Measurements from ENCODE around the gene TSPYL2.
A peak's percentile ranks its signal among the peaks of the same experiment; 100 is the strongest.

TSPYL2 gene

DNA sequence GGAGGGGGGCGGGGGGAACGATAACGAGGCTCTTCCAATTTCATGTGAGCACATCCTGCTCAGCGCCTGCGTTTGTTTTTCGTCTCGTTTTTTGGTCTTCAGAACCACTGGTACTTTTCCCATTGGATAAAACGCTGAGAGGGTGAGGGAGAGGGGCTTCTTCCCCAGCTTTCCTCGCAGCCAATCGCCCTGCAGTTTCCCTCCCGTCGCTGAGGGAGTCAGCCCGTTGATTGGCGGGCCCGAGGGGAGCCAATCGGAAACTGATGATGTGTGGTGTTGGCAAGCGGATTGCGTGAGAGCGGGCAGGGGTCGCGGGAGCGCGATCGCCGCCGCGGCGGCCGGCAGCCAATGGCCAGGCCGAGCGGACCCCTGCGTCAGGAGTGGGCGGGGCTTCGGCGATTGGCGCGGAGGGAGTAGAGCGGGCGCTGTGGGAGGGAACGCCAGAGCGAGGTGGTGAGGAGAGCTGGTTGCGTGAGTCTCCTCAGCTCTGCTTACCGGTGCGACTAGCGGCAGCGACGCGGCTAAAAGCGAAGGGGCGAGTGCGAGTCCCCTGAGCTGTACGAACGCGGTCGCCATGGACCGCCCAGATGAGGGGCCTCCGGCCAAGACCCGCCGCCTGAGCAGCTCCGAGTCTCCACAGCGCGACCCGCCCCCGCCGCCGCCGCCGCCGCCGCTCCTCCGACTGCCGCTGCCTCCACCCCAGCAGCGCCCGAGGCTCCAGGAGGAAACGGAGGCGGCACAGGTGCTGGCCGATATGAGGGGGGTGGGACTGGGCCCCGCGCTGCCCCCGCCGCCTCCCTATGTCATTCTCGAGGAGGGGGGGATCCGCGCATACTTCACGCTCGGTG lies at the start of gene TSPYL2:
TSPYL2 (plus strand) TSS at position 443 of the 848 bp plus-strand sequence; CDS start at position 575, 132 bp downstream.
- Histone ChIP-seq H3K36me3 (ENCODE audit: control insufficient read depth, insufficient read depth, low read length) (peaks cover 18% of the 10 kb centered on the region), H3K4me1 (ENCODE audit: control insufficient read depth, insufficient read depth, low read length) (peaks cover 2% of the 10 kb centered on the region), H3K9me3 (ENCODE audit: control insufficient read depth, insufficient read depth, low read length) (no peaks in the 10 kb centered on the region), H3K27me3 (ENCODE audit: control insufficient read depth, insufficient read depth, low read length) (peaks cover 4% of the 10 kb centered on the region), H3K9ac (ENCODE audit: low read depth, low read length) (peak within 1 kb of the TSS; percentile 24), H3K4me3 (ENCODE audit: low read depth, low read length) (peak within 1 kb of the TSS; percentile 63)

DNA sequence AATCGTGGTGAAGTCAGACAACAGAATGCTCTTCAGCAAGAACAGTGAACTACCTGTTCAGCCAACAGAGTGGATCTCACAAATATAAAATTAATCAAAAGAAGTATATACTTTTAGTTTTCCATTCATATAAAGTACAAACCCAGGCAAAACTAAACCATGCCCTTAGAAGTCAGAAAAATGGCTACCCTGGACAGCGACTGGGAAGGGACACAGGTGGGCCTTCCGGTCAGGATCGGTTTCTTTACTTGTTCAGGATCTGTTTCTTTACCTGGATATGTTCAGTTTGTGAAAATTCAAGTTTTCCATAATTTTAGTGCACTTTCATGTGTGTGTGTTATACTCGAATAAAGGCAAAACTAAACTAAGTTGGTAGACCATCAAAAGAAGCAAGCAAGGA lies 46.0 kb upstream of the TSPYL2 start:
- H3K4me1 ChIP-seq (ENCODE audit: control insufficient read depth, insufficient read depth, low read length), result no peaks in the 10 kb centered on the region
- no peaks in the 10 kb centered on the region for H3K9me3 ChIP-seq (ENCODE audit: control insufficient read depth, insufficient read depth, low read length)
- no peak overlapping the region for H3K9ac ChIP-seq (ENCODE audit: low read depth, low read length)
- no peak overlapping the region for H3K4me3 ChIP-seq (ENCODE audit: low read depth, low read length)
- no peaks in the 10 kb centered on the region for H3K36me3 ChIP-seq (ENCODE audit: control insufficient read depth, insufficient read depth, low read length)
- no peaks in the 10 kb centered on the region for H3K27me3 ChIP-seq (ENCODE audit: control insufficient read depth, insufficient read depth, low read length)

DNA sequence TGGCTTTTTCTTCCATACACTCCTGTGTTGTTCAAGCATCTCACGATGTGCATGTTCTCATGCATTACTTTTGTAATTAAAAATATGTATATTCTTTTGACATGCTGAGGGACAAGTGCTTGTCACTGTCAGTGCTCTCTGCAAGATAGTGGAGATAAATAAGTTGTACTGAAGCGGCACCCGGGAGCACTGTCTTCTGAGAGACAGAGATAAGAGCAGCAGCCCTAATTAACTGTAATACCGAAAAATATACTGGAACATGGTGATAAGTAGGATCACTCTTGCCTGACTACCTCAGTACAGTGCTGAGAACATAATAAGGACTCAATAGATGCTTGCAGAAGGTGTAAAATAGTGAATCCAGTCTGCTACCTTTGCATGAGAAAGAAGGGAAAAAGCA lies 42.9 kb upstream of the TSPYL2 start:
- no peaks in the 10 kb centered on the region for H3K27me3 ChIP-seq (ENCODE audit: control insufficient read depth, insufficient read depth, low read length)
- H3K36me3 ChIP-seq (ENCODE audit: control insufficient read depth, insufficient read depth, low read length), result no peaks in the 10 kb centered on the region
- H3K4me1 ChIP-seq (ENCODE audit: control insufficient read depth, insufficient read depth, low read length), result no peaks in the 10 kb centered on the region
- H3K9ac ChIP-seq (ENCODE audit: low read depth, low read length), result no peak overlapping the region
- no peak overlapping the region for H3K4me3 ChIP-seq (ENCODE audit: low read depth, low read length)
- no peaks in the 10 kb centered on the region for H3K9me3 ChIP-seq (ENCODE audit: control insufficient read depth, insufficient read depth, low read length)

DNA sequence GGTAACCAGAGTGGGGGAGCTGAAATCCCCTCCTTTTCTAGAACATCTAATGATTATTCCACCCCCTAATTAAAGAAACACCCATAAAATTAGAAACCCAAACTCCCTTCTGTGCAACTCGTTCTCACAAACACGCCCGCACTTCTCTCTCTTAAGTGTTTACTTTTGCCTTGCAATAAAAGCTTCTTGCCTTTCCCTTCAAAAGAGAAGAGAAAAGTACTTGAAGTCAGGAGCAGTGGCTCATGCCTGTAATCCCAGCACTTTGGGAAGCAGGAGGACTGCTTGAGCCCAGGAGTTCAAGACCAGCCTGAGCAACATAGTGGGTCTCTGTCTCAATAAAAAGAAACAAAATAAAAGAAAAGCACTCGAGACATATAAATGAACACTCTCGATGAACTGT lies 37.2 kb upstream of the TSPYL2 start:
- H3K4me1 ChIP-seq (ENCODE audit: control insufficient read depth, insufficient read depth, low read length), result no peaks in the 10 kb centered on the region
- H3K36me3 ChIP-seq (ENCODE audit: control insufficient read depth, insufficient read depth, low read length), result no peaks in the 10 kb centered on the region
- no peak overlapping the region for H3K9ac ChIP-seq (ENCODE audit: low read depth, low read length)
- no peaks in the 10 kb centered on the region for H3K9me3 ChIP-seq (ENCODE audit: control insufficient read depth, insufficient read depth, low read length)
- no peak overlapping the region for H3K4me3 ChIP-seq (ENCODE audit: low read depth, low read length)
- H3K27me3 ChIP-seq (ENCODE audit: control insufficient read depth, insufficient read depth, low read length), result no peaks in the 10 kb centered on the region

DNA sequence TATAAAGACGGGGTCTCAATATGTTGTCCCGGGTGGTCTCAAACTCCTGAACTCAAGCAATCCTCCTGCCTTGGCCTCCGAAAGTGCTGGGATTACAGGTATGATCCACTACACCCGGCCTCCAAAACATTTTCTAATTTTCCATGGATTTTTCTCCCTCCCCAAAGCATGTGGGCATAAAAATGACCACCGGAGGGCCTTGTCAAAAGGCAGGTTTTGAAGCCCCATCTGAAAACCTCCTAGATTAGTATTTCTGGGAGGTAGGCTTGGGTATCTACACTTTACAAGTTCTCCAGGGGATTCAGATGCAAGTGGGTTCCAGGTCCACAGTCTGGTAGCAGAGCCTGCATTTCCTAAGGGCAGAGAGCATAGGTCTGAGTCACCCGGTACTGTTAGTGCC lies 34.9 kb upstream of the TSPYL2 start:
- Histone ChIP-seq H3K36me3 (ENCODE audit: control insufficient read depth, insufficient read depth, low read length) (no peaks in the 10 kb centered on the region), H3K4me1 (ENCODE audit: control insufficient read depth, insufficient read depth, low read length) (no peaks in the 10 kb centered on the region), H3K4me3 (ENCODE audit: low read depth, low read length) (no peak overlapping the region), H3K9me3 (ENCODE audit: control insufficient read depth, insufficient read depth, low read length) (no peaks in the 10 kb centered on the region), H3K9ac (ENCODE audit: low read depth, low read length) (no peak overlapping the region), H3K27me3 (ENCODE audit: control insufficient read depth, insufficient read depth, low read length) (no peaks in the 10 kb centered on the region)

DNA sequence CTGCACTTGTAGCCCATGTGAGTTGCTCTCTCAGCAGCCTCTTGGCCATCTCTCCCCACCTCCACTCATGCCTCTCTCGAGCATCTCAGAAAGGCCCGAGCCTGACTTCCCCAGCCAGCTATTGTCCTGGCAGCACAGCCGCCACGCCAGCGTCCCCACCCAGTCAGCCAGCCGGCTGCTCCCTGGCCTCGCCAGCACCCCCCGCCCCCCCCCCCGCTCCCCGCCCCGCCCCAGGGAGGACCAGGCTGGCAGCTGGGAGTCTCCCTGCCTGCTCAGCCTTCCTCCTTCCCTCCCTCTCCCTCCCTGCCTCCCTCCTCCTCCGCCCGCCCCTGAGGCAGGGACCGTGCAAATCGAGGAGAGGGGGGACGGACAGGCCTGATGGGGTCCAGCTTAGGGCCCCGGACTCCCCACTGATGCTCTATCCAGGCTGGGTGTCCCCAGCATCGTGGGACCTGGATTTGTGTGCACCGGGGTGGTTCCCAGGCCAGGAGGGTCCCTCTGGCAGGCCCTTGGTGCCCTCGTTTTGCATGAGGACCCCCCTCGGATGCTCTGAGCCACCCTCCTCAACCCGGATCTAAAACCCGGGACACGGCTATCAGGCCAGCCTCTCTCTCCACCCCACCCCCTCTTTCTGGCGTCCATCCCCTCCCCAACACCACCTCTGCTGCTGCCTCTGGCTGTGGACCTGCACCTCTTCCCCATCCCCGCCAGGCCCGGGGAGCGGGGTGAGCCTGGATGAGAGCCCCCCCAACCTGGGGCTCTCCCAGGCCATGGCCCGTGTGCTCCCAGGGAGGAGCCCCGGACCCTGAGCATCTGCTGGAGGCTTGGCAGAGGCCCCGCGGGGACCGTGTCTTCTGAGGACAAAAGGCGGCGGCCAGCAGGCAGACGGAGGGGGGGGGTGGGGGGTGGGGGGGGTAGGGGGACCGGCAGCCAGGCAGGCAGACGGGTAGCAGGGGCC lies 33.7 kb upstream of the TSPYL2 start, which contains the start of gene GPR173:
GPR173 (plus strand) TSS at position 621 of the 958 bp plus-strand sequence. CDS start 27,833 bp downstream, outside the sequence.
- Histone ChIP-seq H3K4me3 (ENCODE audit: low read depth, low read length) (peak within 1 kb of the TSS; percentile 70), H3K9ac (ENCODE audit: low read depth, low read length) (peak within 1 kb of the TSS; percentile 87), H3K36me3 (ENCODE audit: control insufficient read depth, insufficient read depth, low read length) (no peaks in the 10 kb centered on the region)

DNA sequence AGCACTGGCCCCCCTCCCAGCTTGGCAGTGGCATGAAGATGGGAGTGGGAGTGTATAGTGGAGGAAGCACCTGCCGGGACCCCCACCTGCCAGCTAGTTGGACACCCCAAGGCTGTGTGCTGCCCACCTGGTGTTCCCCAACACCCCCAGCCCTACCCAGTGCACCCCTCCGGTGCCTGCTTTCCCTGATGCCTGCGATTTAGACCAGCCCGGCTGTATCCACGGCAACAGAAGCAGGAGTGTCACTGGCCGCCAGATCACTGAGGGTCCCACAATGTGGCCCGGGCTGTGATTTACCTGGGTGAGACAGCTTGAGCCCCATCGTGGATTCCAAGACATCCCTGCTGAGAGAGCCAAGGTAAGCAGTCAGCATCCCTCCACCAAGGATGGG lies 33.0 kb upstream of the TSPYL2 start:
- Histone ChIP-seq H3K36me3 (ENCODE audit: control insufficient read depth, insufficient read depth, low read length) (no peaks in the 10 kb centered on the region), H3K9ac (ENCODE audit: low read depth, low read length) (no peak overlapping the region), H3K4me3 (ENCODE audit: low read depth, low read length) (peak overlapping the region; percentile 70), H3K4me1 (ENCODE audit: control insufficient read depth, insufficient read depth, low read length) (no peaks in the 10 kb centered on the region), H3K9me3 (ENCODE audit: control insufficient read depth, insufficient read depth, low read length) (no peaks in the 10 kb centered on the region), H3K27me3 (ENCODE audit: control insufficient read depth, insufficient read depth, low read length) (no peaks in the 10 kb centered on the region)

More for the DNA sequence above, 33.7 kb upstream of the TSPYL2 start, which contains the start of gene GPR173:
- Histone ChIP-seq H3K9me3 (ENCODE audit: control insufficient read depth, insufficient read depth, low read length) (no peaks in the 10 kb centered on the region), H3K27me3 (ENCODE audit: control insufficient read depth, insufficient read depth, low read length) (no peaks in the 10 kb centered on the region), H3K4me1 (ENCODE audit: control insufficient read depth, insufficient read depth, low read length) (no peaks in the 10 kb centered on the region)

DNA sequence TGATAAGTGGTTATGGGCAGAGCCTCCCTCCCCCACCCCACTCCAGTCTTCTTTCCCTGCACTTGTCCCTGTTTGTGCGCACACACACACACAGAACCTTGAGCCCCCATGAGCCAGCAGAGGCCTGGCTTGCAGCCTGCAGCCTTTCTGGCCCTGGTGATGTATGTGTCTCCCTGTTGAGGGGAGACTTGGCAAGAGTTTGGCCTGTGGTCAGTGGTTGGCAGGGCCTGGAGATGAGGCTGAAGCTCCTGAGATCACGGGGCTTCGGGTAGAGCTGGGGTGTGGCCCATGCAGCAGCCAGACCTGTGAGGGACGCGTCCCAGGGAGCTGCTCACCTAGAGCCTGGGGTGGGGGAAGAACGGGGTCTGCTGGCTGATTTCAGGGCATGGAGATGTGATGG lies 31.3 kb upstream of the TSPYL2 start:
- no peaks in the 10 kb centered on the region for H3K4me1 ChIP-seq (ENCODE audit: control insufficient read depth, insufficient read depth, low read length)
- H3K4me3 ChIP-seq (ENCODE audit: low read depth, low read length), result no peak overlapping the region
- H3K9me3 ChIP-seq (ENCODE audit: control insufficient read depth, insufficient read depth, low read length), result no peaks in the 10 kb centered on the region
- no peaks in the 10 kb centered on the region for H3K36me3 ChIP-seq (ENCODE audit: control insufficient read depth, insufficient read depth, low read length)
- no peak overlapping the region for H3K9ac ChIP-seq (ENCODE audit: low read depth, low read length)
- H3K27me3 ChIP-seq (ENCODE audit: control insufficient read depth, insufficient read depth, low read length), result no peaks in the 10 kb centered on the region

DNA sequence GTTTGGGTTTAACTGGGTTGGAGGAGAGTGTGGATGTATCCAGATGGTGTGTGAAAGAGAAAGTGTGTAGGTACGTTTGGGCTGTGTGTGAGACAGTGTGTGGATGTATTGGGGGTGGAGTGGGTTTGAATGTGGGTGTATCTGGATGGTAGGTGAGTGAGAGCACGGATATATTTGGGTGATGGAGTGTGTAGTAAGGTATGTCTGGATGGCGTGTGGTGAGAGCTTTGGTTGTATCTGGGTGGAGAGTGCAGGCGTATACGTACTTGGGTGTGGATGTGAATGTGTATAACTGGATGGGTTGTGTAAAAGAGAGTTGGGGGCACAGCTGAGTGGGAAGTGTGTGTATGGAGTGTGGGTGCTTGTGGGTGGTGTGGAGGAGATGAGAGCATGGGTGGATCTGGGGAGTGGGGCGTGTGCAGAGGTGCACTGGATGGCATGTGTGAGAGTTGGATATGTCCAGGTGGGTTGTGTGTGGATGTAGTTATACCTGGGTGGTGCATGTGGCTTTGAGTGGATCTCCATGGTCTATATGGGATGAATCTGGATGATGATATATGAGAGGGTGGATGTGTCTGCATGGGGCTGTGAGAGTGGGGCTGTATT lies 26.8 kb upstream of the TSPYL2 start:
- Histone ChIP-seq H3K4me3 (ENCODE audit: low read depth, low read length) (no peak overlapping the region), H3K9me3 (ENCODE audit: control insufficient read depth, insufficient read depth, low read length) (no peaks in the 10 kb centered on the region), H3K9ac (ENCODE audit: low read depth, low read length) (no peak overlapping the region), H3K27me3 (ENCODE audit: control insufficient read depth, insufficient read depth, low read length) (no peaks in the 10 kb centered on the region), H3K36me3 (ENCODE audit: control insufficient read depth, insufficient read depth, low read length) (no peaks in the 10 kb centered on the region), H3K4me1 (ENCODE audit: control insufficient read depth, insufficient read depth, low read length) (no peaks in the 10 kb centered on the region)

DNA sequence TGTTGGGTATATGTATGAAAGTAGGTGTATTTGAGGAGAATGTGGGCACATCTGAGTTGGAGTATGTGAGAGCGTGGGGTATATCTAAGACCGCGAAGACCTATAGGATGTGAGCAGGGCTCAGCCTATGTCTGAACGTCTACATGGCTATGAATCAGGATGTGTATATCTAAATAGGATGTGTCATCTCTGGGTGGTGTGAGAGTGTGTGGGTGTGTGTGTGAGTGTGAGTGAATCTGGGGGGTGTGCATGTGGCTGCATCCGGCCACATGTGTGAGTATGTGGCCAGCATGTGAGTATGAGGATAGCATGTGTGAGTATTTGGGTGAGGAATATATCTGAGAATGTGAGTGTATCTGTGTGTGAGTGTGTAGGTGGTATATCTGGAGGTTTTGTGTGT lies 25.9 kb upstream of the TSPYL2 start:
- H3K27me3 ChIP-seq (ENCODE audit: control insufficient read depth, insufficient read depth, low read length), result no peaks in the 10 kb centered on the region
- no peaks in the 10 kb centered on the region for H3K9me3 ChIP-seq (ENCODE audit: control insufficient read depth, insufficient read depth, low read length)
- no peak overlapping the region for H3K4me3 ChIP-seq (ENCODE audit: low read depth, low read length)
- H3K4me1 ChIP-seq (ENCODE audit: control insufficient read depth, insufficient read depth, low read length), result no peaks in the 10 kb centered on the region
- H3K36me3 ChIP-seq (ENCODE audit: control insufficient read depth, insufficient read depth, low read length), result no peaks in the 10 kb centered on the region
- no peak overlapping the region for H3K9ac ChIP-seq (ENCODE audit: low read depth, low read length)

DNA sequence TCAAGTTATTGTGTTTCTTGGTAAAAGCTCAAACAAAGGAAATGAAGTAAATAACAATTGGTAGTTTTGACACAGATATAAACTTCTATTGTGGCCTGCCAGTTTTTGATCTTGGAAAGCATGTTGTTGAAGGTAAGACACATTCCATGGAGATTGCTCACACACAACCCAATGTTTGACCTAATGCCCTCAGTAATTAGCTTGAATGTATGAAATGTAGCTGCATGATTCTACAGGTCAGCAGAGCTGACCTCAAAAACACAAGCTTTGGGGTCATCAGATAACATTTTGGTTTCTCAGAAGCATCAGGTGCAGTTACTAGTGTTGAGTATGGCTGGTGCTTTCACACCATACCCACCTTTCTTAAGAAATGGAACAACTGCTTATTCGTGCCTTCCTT lies 17.1 kb upstream of the TSPYL2 start:
- no peaks in the 10 kb centered on the region for H3K27me3 ChIP-seq (ENCODE audit: control insufficient read depth, insufficient read depth, low read length)
- H3K9ac ChIP-seq (ENCODE audit: low read depth, low read length), result no peak overlapping the region
- no peaks in the 10 kb centered on the region for H3K36me3 ChIP-seq (ENCODE audit: control insufficient read depth, insufficient read depth, low read length)
- H3K4me3 ChIP-seq (ENCODE audit: low read depth, low read length), result no peak overlapping the region
- no peaks in the 10 kb centered on the region for H3K9me3 ChIP-seq (ENCODE audit: control insufficient read depth, insufficient read depth, low read length)
- no peaks in the 10 kb centered on the region for H3K4me1 ChIP-seq (ENCODE audit: control insufficient read depth, insufficient read depth, low read length)

Data from iPS-15b (cell line).